ENCODE data around the gene RYR1.

- TF ChIP-seq CTCF (IDR thresholded peaks at IDR 0.05) (no peak), POLR2A (IDR thresholded peaks at IDR 0.05) (no peak)
Measured at GRCh38 chr19:38496603-38497487, 63.4 kb downstream of the RYR1 start.

Data from lower leg skin (tissue), 3 donors.